Globus pallidus (tissue), 1 donor: ENCODE results near the gene TM9SF2.
"Not testable (repeated sequence)": the region's sequence is repeated elsewhere in the genome, so short reads cannot be mapped to it uniquely, and the experiment has no call there.

Experiments used
- DNase-seq: peaks from one replicate; pipeline ENCODE4 v3.0.0-alpha.2; 2015; ENCODE audit warnings: low spot score

Gene TM9SF2

DNA sequence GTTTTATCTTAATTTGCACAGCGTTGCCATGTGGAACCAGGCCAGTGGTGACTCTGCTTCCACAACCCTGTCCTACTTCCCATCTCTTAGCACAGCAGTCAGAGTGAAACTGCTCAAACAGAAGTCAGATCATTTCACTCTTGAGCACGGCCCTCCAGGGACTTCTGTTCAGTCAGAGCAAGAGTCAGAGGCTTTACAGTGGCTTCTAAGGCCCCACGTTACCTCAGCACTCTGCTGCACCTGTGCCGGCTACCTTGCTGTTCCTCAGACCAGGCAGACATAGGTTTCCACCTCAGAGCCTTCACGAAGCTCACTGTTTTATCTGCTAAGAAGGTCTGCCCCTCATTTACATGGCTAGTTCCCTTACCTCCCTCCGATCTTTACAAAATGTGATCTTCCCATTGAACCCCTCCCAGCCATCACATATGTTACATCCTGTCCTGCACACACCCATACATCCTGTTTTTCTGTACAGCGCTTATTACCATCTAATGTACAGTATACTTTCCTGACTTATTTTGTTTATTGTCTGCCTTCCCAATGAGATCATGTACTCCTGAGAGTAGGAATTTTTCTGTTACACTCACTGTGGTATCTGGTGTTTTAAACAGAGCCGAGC is 41.6 kb downstream of the TM9SF2 start:
- DNase-seq = peak; percentile 49

DNA sequence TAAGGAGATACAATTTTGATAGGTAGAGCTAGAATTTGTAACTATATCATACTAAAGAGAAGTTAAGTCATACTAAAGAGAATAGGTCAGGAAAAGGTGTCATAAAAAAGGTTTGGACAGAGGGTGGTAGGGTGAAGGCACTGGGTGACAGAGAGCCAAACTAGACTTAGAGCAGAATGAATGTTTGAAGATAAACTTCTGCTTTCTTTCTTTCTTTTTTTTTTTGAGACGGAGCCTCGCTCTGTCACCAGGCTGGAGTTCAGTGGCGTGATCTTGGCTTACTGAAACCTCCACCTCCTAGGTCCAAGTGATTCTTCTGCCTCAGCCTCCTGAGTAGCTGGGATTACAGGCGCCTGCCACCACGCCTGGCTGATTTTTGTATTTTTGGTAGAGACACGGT is 44.1 kb downstream of the TM9SF2 start:
- DNase-seq = no peak

DNA sequence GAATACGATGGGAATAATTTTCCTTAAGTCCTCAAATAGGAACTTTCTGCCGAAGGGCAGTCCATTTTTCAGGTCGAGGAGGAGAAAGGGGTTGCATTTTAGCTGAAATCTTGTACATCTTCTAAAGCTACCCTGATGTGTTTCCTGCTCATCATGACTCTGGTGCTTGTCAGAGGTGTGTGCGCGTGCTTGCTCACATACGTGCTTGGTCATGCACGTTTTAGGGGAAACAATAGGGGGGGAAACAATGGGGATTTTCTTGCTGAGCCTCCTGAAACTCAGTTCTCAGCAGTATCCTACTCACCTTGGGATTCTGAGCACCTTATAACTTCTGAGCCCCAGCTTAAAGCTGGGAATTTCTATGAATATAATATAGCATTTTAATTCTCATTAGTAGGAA is 44.7 kb downstream of the TM9SF2 start:
- DNase-seq = no peak

DNA sequence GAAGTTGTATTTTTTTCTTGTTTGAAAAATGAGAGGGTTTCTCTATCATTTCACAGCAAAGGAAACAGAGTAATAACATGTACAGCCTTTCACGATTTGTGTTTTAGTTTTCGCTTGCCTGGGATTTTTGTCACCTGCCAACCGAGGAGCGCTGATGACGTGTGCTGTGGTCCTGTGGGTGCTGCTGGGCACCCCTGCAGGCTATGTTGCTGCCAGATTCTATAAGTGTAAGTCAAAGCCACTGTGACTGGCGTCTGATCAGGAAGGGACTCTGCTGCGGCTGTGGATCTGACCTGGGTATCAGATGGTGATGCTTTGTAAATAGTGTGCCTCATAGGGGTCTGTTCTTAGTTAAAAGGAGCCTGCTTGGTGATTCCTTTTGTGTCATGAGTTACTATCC is 45.6 kb downstream of the TM9SF2 start:
- DNase-seq = no peak

DNA sequence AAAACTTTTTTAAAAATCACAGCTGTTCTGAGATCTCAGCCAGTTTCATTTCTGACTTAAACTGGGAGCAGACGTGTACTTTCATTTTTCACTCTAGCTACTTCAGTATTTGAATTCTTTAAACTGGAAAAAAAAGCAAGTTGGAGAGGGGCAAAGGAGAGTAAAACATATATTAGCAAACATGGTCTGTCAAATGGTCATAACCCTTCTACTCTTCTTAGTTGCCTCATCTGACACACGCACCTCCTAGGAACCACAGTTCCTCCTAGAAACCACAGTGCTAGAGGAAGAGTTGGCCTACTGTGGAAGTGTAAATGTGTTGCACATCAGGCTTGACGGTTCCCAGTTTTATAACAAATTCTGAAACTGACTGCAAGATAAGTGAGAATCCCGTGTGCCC is 47.2 kb downstream of the TM9SF2 start:
- peak; percentile 20 for DNase-seq

DNA sequence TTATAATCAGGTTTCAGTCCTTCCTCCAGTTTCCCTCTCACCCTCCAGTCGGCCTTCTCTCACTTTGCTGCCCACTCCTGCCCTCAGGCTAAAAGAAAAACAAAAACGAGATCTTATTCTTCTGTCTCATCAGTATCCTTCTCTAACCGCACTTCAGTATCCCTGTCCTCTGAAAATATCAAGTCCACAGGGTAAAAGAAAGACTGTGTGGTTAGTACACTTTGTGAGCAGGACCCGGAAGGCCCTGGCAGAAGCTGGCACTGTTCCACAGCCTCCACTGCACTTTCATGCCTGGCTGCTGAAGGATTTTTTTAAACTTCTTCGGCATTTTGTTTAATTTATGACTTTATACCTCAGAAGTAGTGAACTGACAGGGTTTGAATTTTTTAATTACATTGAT is 51.8 kb downstream of the TM9SF2 start:
- no peak for DNase-seq

DNA sequence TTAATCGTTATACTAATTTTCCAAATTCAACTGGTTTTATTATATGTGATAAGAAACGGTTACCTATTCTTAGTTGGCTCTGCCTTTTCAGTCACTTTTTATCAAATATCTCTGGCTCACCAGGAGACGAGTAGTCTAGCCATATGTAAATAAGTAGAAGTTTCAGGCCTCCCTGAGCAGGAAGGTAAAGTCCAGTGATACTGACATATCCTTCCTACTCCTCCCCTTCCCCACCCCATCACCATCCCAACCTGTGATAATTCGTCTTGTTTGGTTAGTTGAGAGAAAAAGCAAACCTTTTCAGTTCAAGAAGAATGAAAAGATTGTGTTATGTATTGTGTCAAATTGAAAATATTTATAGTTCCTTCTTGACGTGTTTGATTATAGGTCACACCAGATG is 53.9 kb downstream of the TM9SF2 start:
- DNase-seq = no peak

DNA sequence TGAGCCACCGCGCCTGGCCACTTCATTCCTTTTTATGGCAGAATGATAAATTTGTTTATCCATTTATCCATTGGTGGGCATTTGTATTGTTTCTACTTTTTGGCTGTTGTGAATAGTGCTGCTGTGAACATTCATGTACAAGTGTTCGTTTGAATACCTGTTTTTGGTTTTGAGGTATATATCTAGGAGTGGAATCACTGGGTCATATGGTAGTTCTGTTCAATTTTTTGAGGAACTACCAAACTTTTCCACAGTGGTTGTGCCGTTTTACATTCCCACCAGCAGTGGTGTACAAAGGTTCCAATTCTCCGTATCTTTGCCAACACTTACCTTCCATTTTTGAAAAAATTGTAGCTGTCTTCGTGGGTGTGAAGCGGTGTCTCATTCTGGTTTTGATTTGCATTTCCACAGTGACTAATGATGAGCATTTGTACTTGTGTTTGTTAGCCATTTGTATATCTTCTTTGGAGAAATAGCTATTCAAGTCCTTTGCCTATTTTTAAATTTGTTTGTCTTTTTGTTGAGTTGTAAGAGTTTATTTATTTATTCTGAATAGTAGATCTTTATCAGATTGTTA is 55.7 kb downstream of the TM9SF2 start:
- DNase-seq = no peak

DNA sequence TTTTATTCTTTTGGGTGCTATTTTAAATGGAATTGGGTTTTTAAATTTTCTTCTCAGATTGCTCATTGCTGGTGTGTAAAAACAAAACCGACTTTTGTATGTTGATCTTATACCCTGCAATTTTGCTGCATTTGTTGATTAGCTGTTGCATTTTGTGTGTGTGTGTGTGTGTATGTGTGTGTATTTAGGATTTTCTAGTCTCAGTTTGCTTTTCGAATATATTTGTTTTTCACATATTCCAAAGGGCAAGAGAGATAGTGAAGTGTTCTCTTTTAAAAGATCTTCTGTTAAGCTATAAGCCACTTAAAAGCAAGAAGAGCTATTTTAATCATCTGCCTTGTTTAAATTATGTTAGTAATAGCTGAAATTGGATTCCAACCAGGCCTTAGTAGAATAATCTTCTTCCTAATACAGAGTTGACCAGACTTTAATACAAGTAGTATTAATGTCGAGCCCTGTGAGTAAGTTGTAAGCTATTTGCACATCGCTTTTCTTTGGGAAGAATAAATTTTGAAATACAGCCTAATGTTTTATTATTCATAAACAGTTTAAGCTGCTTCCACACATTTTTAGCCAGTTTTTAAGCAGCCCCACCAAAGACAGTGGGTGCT is 57.4 kb downstream of the TM9SF2 start:
- DNase-seq = no peak

DNA sequence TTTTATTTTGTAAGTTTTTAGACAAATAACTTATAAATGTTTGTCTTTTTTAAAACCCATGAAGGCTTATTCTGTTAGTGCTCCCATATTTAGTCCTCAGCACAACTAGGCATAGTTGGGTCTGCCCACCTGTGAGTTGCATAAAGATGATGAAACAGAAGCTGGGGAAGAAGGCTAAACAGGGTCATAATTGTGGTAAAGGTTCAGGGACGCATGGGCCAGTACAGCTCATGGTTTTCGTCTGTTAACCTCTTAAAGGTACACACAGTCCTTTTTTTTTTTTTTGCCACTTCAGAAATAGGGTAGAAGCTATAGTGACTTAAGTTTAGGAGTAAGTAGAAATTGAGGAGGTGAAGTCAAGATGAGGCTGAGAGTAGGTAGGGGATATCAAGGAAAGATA is 58.3 kb downstream of the TM9SF2 start:
- no peak for DNase-seq

DNA sequence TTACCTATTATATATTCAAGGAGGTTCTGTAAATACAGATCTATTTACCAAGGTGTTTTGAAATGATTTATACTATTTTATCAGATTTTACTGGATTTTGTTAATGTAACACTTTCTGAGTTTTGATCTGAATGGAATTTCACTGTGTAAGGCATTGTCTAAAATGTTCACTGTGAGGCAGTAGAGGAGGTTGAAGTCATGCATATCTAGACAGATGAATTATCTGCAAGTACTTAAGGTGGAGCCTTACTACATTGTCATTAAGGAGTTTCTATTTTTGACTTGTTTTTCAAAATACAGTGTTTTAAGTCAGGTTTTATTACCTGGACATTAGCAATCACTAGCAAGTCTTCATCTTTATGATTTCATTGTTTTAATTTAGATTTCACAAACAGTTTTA is 62.1 kb downstream of the TM9SF2 start:
- no peak for DNase-seq

DNA sequence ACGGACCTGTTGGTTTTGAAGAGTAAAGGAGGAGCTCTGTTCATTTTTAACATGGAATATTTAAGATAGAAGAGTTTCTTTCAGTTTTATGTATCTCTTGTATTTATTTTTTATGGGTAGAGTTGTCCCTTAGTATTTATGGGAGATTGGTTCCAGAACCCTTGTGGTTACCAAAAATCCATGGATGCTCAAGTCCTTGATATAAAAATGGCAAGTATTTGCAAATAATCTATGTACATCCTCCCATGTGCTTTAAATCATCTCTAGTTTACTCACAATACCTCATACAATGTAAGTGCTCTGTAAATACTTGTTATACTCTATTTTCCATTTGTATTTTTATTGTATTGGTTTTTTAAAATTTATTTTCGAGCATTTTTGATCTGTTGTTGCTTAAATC is 63.1 kb downstream of the TM9SF2 start:
- DNase-seq = no peak

DNA sequence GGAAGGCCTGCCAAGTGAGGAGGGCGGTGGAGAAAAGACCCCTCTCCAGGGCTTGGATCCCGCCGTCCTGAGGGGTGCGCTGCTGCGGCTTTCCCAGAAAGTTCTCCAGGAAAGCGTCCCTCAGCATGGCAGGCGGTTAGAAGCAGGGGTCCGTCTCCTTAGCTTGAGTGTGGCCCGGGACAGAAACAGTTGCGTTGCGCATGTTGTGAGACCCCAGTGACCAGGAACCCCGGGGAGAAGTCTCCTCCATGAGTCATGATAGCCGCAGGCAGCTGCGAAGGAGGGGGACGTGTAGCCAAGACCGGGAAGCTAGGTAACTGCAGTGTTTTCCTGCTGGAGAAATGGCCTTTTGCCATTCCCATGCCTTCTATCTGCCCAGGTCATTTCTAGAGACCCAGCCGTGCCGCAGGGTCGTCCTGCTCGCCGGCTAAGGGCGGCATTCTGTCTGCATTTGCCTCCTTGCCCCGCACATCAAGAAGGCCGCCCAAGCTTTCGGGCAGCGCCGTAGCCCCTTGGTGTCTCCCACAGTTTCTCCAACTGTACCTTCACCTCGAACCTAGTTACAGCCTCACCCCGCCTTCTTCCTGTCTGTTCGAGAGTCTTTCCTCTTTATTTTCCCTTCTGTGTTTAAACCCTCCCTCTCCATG is 64.3 kb downstream of the TM9SF2 start:
- DNase-seq = no peak

DNA sequence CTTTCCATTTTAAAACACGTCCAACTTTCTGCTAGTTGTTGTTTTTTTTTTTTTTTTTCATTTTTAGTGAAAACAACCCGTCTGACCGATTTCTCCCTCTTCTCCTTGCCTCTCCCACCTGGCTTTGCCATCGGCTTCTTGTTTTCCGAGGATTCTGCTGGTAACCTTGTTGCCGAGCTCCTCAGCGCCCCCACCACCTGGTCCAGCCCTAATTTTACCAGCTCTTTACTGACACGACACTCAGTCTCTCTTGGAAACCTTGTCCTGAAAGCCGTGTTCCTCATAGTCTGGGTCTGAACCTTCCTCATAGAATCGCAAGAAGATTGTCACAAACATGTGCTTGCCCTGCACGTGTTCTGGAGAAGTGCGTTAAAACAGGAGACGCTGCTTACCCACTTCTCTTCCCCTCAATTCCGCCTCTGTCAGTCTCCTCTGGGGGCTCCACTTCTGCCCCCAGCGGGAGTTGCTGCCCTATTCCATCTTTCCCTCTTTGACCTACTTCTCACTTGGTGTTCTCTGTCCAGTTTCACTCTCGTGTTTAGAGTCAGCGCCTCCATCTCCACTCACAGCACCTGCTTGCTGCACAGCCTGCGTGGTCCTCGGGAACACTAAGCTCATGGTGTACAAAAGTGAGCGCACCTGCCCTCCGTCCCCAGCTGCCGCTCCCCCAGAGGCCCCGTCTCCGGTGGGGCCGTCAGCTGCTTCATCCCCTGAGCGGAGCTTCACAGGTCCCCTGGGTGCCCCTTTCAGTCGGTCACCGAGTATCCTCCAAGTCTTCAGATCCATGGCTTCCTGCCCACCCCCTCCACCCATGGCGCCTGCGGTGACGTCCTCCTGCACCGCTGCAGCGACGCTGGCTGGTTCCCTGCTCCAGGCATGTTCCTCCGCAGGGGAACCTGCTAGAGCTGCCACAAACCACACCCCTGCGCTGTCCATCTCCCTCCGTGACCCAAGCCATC is 65.1 kb downstream of the TM9SF2 start:
- no peak for DNase-seq

DNA sequence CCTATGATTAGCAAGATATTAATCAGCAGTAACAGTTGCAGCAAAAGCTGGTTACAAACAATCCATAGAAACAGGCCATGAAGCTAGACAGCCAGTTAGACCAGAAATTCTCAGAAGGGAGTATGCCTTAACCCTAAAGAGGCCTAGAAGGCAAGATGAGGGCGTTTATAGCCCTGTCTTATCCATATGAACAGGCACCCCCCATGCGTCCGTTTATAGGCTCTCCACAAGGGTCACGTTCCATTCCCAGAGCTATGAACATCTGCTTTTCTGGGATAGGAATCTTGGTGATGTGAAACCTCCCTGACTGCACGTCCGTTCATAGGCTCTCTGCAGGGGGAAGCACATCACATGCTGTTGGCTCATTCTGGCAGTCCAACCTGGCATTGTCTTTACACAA is 67.6 kb downstream of the TM9SF2 start:
- not testable (repeated sequence) for DNase-seq

DNA sequence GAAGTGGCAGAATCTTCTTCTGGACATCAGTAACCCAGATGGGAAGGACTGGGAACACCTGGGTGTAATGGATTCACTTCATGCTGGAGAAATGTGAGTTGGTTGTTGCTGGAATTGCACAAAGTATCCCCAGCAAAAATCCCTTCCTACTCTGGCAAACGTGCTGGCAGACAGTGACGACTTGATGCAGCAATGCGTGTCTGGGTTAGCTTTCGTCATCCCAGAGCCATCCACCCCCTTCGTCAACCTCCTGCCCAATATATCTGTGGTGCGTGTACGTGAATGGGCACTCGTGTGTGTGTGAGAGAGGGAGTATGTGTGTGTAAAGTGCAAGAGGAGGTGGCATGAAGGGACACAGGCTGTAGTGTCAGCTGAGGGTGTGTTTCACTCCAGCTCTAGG is 70.9 kb downstream of the TM9SF2 start:
- no peak for DNase-seq

DNA sequence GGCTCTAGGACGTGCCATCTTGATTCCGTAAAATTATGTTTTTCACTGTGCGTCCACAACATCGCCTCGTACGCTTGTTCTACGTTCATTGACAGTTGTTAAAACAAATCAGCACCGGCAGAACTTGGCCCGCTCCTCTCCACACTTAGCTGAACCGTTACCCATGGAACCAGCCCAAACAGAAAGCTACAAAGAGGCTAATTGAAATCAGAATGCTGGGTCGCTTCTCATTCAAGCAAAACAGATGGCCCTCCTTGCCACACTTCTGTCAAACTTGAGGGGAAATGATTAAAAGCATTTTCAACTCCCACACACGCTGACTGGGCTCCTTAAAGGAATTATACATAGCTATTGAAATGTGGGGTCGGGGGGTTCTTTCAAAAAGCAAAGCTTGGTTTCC is 71.6 kb downstream of the TM9SF2 start:
- no peak for DNase-seq

DNA sequence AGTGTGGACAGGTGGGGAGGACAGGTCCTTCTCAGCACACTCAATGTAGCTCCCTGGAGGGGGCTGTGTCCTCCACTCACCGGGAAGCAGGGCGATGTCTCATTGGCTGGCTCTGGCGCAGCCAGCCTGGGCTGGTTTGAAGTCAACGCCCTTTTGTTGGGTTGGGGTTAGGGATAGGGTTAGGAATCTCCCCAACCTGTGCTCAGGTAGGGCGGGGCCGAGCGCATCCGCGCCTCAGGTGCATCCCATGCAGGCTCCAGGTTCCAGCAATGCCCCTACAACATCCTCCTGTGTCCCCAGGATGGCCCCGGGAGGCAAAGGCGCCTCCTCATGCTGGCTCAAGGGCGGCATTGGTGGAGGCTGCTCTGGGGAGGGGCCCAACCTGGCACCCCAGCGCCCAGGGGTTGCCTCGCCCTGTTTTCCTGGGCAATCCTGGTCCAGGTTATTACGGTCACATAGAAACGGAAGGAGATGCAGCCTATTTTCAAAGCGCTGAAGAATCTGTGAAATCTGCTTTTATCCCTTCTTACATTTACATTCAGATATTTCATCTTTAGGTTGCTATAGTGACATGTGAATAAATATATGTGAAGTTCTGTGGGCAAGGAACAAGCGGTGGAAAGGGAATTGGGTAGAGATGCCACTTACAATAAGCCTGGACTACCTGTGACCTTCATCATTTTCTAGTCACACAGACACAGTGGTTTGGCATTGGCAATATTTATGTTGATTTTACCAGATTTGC is 74.3 kb downstream of the TM9SF2 start:
- DNase-seq = no peak

DNA sequence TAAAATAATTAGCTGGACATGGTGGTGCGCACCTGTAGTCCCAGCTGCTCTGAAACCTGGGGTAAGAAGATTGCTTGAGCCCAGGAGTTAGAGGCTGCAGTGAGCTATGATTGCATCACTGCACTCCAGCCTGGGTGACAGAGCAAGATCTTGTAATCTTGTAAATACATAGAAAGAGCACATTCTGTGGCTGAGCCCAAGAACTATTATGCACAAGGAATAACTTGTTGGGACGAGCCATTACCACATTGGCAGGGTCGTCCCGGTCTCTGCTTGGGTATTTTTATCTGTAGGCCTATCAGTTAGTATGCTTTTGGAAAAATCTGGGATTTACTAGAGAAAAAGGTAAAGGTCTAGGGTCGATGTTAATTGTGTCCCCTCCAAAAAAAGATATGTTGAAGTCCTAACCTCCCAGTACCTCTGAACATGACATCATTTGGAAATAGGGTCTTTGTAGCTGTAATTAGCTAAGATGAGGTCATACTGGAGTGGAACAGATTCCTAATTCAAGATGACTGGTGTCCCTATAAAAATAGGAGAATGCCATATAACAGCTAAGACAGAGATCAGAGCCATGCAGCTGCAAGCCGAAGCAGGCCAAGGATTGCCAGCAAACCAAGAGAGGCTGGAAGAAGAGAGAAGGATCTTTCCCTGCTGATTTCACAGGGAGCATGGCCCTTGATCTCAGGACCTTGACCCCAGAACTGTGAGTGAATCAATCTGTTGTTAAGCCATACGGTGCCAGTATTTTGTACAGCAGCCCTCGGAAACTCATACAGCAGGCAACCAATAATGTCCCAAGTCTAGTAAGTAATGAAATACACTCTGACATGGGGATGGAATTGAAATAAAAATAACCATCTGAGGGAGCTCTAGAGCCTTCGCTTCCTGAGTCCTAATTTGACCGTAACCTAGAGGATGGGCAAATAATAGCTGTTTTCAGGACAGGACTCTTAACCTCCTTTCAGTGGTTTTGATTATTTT is 77.0 kb downstream of the TM9SF2 start:
- peak; percentile 13 for DNase-seq
